Cardiac muscle cell (in vitro differentiated cells and primary cell): ENCODE measurements around the gene WFDC1. TPM values are rescaled to one million over a fixed set of nuclear protein-coding genes. Genes with fewer than 3 reads are reported as not detected.

Experiments used
- DNase-seq, 2 donors: peaks; one replicate each; pipeline versions ENCODE4 v3.0.0 to v3.0.0-alpha.2; 2010 to 2017; ENCODE audit warnings: low read depth in 1 of 2, low spot score in 1 of 2
- H3K27ac ChIP-seq: fragments of 200-600 bp; sonication (generic); 2 replicates; pipeline ENCODE4 v1.5.1; 2016
- H3K27me3 ChIP-seq: fragments of 200-600 bp; sonication (generic); 2 replicates; pipeline ENCODE4 v1.6.0; 2016; ENCODE audit warnings: control low read depth
- H3K36me3 ChIP-seq: fragments of 200-600 bp; sonication (generic); 2 replicates; pipeline ENCODE4 v1.5.1; 2016; ENCODE audit warnings: control low read depth
- H3K4me1 ChIP-seq: fragments of 200-600 bp; sonication (generic); 2 replicates; pipeline ENCODE4 v1.8.1; 2017; ENCODE audit warnings: low read depth, mild to moderate bottlenecking, mixed run types
- H3K4me3 ChIP-seq: fragments of 200-600 bp; sonication (generic); 2 replicates; pipeline ENCODE4 v1.5.1; 2016; ENCODE audit warnings: mild to moderate bottlenecking
- H3K9me3 ChIP-seq: fragments of 200-600 bp; sonication (generic); 2 replicates; pipeline ENCODE4 v1.5.1; 2017; ENCODE audit warnings: low read depth, mild to moderate bottlenecking, control low read depth
- CTCF ChIP-seq: IDR thresholded peaks from 2 replicates; pipeline ENCODE4 v1.5.1; 2012; ENCODE audit warnings: low read depth, mild to moderate bottlenecking, low read length
- polyA plus RNA-seq: library from polyadenylated mRNA; unstranded; fragments of >200 nt; fragmentation: Nextera tagmentation; extraction: Ambion mirVana; gene quantifications from 2 replicates; pipeline ENCODE4 v1.2.1, GENCODE V29; 2016
- total RNA-seq: library from RNA; depleted of rRNA; stranded (reverse); fragments of >200 nt; gene quantifications from 2 replicates; pipeline ENCODE4 v1.2.3, GENCODE V29; 2016

Gene WFDC1
- total and polyA plus RNA-seq, 2 experiments from 2014 or later: 18.5 to 22.2 TPM

- TF ChIP-seq CTCF: no peak
- Histone ChIP-seq H3K27me3 (peaks cover 3% of the 10 kb centered on the region), H3K9me3 (no peaks in the 10 kb centered on the region), H3K4me1 (no peaks in the 10 kb centered on the region), H3K36me3 (no peaks in the 10 kb centered on the region), H3K4me3 (no peak overlapping the region), H3K27ac (no peak overlapping the region)
- DNase-seq: no peak
Observed at GRCh38 chr16:84349862-84350684, 55.4 kb downstream of the WFDC1 start.

GRCh38 chr16:84350685-84351400 lies 56.2 kb downstream of the WFDC1 start:
- H3K4me3 ChIP-seq: no peak overlapping the region
- no peak for DNase-seq
- H3K9me3 ChIP-seq: no peaks in the 10 kb centered on the region
- TF ChIP-seq CTCF: no peak
- peaks cover 2% of the 10 kb centered on the region for H3K27me3 ChIP-seq
- no peaks in the 10 kb centered on the region for H3K4me1 ChIP-seq
- no peak overlapping the region for H3K27ac ChIP-seq
- no peaks in the 10 kb centered on the region for H3K36me3 ChIP-seq

- DNase-seq: no peak
- Histone ChIP-seq H3K4me3 (no peak overlapping the region), H3K36me3 (no peaks in the 10 kb centered on the region), H3K27ac (no peak overlapping the region), H3K9me3 (no peaks in the 10 kb centered on the region), H3K4me1 (no peaks in the 10 kb centered on the region), H3K27me3 (no peaks in the 10 kb centered on the region)
- TF ChIP-seq CTCF: no peak
Observed at GRCh38 chr16:84351630-84352029, 57.0 kb downstream of the WFDC1 start.

- no peak for TF ChIP-seq CTCF
- DNase-seq: no peak
- H3K36me3 ChIP-seq: no peaks in the 10 kb centered on the region
Observed at GRCh38 chr16:84354306-84354705, 59.6 kb downstream of the WFDC1 start.

GRCh38 chr16:84355149-84355548 lies 60.5 kb downstream of the WFDC1 start:
- Histone ChIP-seq H3K4me3 (no peak overlapping the region), H3K27me3 (no peaks in the 10 kb centered on the region), H3K9me3 (no peaks in the 10 kb centered on the region), H3K4me1 (no peaks in the 10 kb centered on the region), H3K27ac (no peak overlapping the region), H3K36me3 (no peaks in the 10 kb centered on the region)
- TF ChIP-seq CTCF: no peak
- DNase-seq: no peak

More at GRCh38 chr16:84354306-84354705, 59.6 kb downstream of the WFDC1 start:
- H3K4me1 ChIP-seq: no peaks in the 10 kb centered on the region
- H3K9me3 ChIP-seq: no peaks in the 10 kb centered on the region
- H3K4me3 ChIP-seq: no peak overlapping the region
- no peaks in the 10 kb centered on the region for H3K27me3 ChIP-seq
- H3K27ac ChIP-seq: no peak overlapping the region
